SK-N-SH (cell line): ENCODE results near the gene SIPA1. TPM values are rescaled to one million over a fixed set of nuclear protein-coding genes. Genes with fewer than 3 reads are reported as not detected.

Experiments used
- CTCF ChIA-PET: fragments of 300-600, 350-600 bp; formaldehyde crosslinking; extraction: SDS; loops from one replicate; lab custom pipeline; 2021; lab: Yijun Ruan, JAX
- POLR2A ChIA-PET: fragments of 350-600 bp; sonication (Branson Sonifier 250); formaldehyde crosslinking; extraction: SDS; loops from one replicate; lab custom pipeline; 2020; ENCODE audit warnings: antibody characterized with exemption, inconsistent platforms; lab: Yijun Ruan, JAX
- DNase-seq: peaks from one replicate; pipeline ENCODE4 v3.0.0; 2012
- H2AFZ ChIP-seq: fragments of 200-600 bp; sonication (generic); 2 replicates; pipeline ENCODE4 v1.8.1; 2016; ENCODE audit warnings: antibody characterized with exemption, mild to moderate bottlenecking, low read depth
- H3F3A ChIP-seq: fragments of 200-600 bp; sonication (generic); replicated peaks from 2 replicates; pipeline ENCODE3; 2016; ENCODE audit warnings: antibody characterized with exemption, mild to moderate bottlenecking; ENCODE audit not compliant: insufficient read depth
- H3K27ac ChIP-seq, 2 experiments: fragments of 200-500 bp in 1 of 2; fragments of 200-600 bp in 1 of 2; sonication (Bioruptor generic) in 1 of 2; sonication (generic), shearing (Covaris generic) in 1 of 2; 2 replicates each; pipeline versions ENCODE4 v1.5.1 to v1.6.1; 2014 to 2016; ENCODE audit warnings: low read depth in 2 of 2, inconsistent platforms in 1 of 2, low read length in 1 of 2, mild to moderate bottlenecking in 1 of 2, mixed read lengths in 1 of 2
- H3K27me3 ChIP-seq: fragments of 200-600 bp; sonication (generic), shearing (Covaris generic); 2 replicates; pipeline ENCODE4 v1.6.1; 2016; ENCODE audit warnings: mixed run types; ENCODE audit not compliant: insufficient read depth
- H3K36me3 ChIP-seq, 2 experiments: fragments of 200-500 bp in 1 of 2; fragments of 200-600 bp in 1 of 2; sonication (Bioruptor generic) in 1 of 2; sonication (generic) in 1 of 2; replicated peaks in 1 of 2; 2 replicates each; pipeline versions ENCODE3 to v1.5.1; 2014 to 2016; ENCODE audit warnings: low read length in 1 of 2, mild to moderate bottlenecking in 1 of 2; ENCODE audit not compliant: insufficient read depth in 2 of 2, control insufficient read depth in 1 of 2
- H3K4me1 ChIP-seq, 2 experiments: fragments of 200-500 bp in 1 of 2; fragments of 200-600 bp in 1 of 2; sonication (Bioruptor generic) in 1 of 2; sonication (generic), shearing (Covaris generic) in 1 of 2; 2 replicates each; pipeline versions ENCODE4 v1.5.1 to v1.6.1; 2014 to 2016; ENCODE audit warnings: low read depth in 1 of 2, low read length in 1 of 2, mixed run types in 1 of 2; ENCODE audit not compliant: insufficient read depth in 2 of 2, control insufficient read depth in 1 of 2
- H3K4me2 ChIP-seq: fragments of 200-600 bp; sonication (generic), shearing (Covaris generic); 2 replicates; pipeline ENCODE4 v1.6.1; 2017; ENCODE audit warnings: mixed run types
- H3K4me3 ChIP-seq, 2 experiments: fragments of 200-500 bp in 1 of 2; fragments of 200-600 bp in 1 of 2; sonication (Bioruptor generic) in 1 of 2; sonication (generic), shearing (Covaris generic) in 1 of 2; 2 replicates each; pipeline versions ENCODE4 v1.5.1 to v1.8.1; 2014 to 2016; ENCODE audit warnings: low read depth in 2 of 2, inconsistent platforms in 1 of 2, low read length in 1 of 2, mild to moderate bottlenecking in 1 of 2, mixed read lengths in 1 of 2, moderate library complexity in 1 of 2
- H3K79me2 ChIP-seq: fragments of 200-600 bp; sonication (generic); 2 replicates; pipeline ENCODE4 v1.8.1; 2017; ENCODE audit warnings: mild to moderate bottlenecking; ENCODE audit not compliant: insufficient read depth
- H3K9ac ChIP-seq: fragments of 200-600 bp; sonication (generic); 2 replicates; pipeline ENCODE4 v1.6.1; 2017; ENCODE audit warnings: mixed run types
- H3K9me2 ChIP-seq: fragments of 200-600 bp; sonication (generic); 2 replicates; pipeline ENCODE4 v1.6.1; 2017; ENCODE audit warnings: mixed run types
- H3K9me3 ChIP-seq: fragments of 200-600 bp; sonication (generic); 2 replicates; pipeline ENCODE4 v1.6.1; 2017; ENCODE audit warnings: mixed run types, mild to moderate bottlenecking, moderate library complexity
- H4K20me1 ChIP-seq: fragments of 200-600 bp; sonication (generic); 2 replicates; pipeline ENCODE4 v1.6.1; 2017; ENCODE audit warnings: mild to moderate bottlenecking, mixed run types; ENCODE audit not compliant: insufficient read depth
- CTCF ChIP-seq: fragments of 200-600 bp; sonication (generic); IDR thresholded peaks from 2 replicates; pipeline ENCODE4 v1.6.1; 2017; ENCODE audit warnings: antibody characterized with exemption, mild to moderate bottlenecking, moderate library complexity
- EP300 ChIP-seq, 2 experiments: IDR thresholded peaks; 2 replicates each; pipeline versions ENCODE4 v1.4.0 to v1.6.1; 2012; ENCODE audit warnings: borderline replicate concordance in 1 of 2, low read depth in 1 of 2, low read length in 1 of 2
- FOXM1 ChIP-seq: IDR thresholded peaks from 2 replicates; pipeline ENCODE4 v1.4.0; 2012; ENCODE audit warnings: low read depth, mild to moderate bottlenecking
- GATA2 ChIP-seq: sonication (generic); formaldehyde crosslinking; IDR thresholded peaks from 2 replicates; pipeline ENCODE4 v1.5.0; 2020; ENCODE audit warnings: mild to moderate bottlenecking, missing genetic modification reagents
- NFIC ChIP-seq: IDR thresholded peaks from 2 replicates; pipeline ENCODE4 v1.4.0; 2012; ENCODE audit warnings: borderline replicate concordance
- POLR2AphosphoS5 ChIP-seq: IDR thresholded peaks from 2 replicates; pipeline ENCODE4 v1.6.1; 2012; ENCODE audit warnings: low read depth, low read length
- RAD21 ChIP-seq: IDR thresholded peaks from 2 replicates; pipeline ENCODE4 v1.6.1; 2012; ENCODE audit warnings: mild to moderate bottlenecking, low read length
- RCOR1 ChIP-seq: fragments of 150-350 bp; IDR thresholded peaks from 2 replicates; pipeline ENCODE4 v1.6.1; 2017; ENCODE audit warnings: antibody characterized with exemption, low read length
- TAF1 ChIP-seq: IDR thresholded peaks from 2 replicates; pipeline ENCODE4 v1.6.1; 2012; ENCODE audit warnings: low read depth, mild to moderate bottlenecking, low read length, moderate library complexity, borderline replicate concordance
- TCF12 ChIP-seq: IDR thresholded peaks from 2 replicates; pipeline ENCODE4 v1.4.0; 2012
- YY1 ChIP-seq: IDR thresholded peaks from 2 replicates; pipeline ENCODE4 v1.4.0; 2012; ENCODE audit warnings: low read depth, mild to moderate bottlenecking
- WGBS: methylation state at CpG from one replicate; pipeline ENCODE4 v1.1.6; 2017; ENCODE audit warnings: low lambda C conversion rate; 5-methylcytosine and 5-hydroxymethylcytosine counted together
- polyA plus RNA-seq, 3 experiments: library from polyadenylated mRNA; depleted of rRNA; stranded (reverse); fragments of >200 nt; gene quantifications; 2 replicates each; pipeline ENCODE4 v1.2.3, GENCODE V29; 2012
- TF ChIP-seq, protein P1 (sequence below): IDR thresholded peaks from 2 replicates; pipeline ENCODE4; 2012
- TF ChIP-seq, protein P2 (sequence below): fragments of 150-350 bp; IDR thresholded peaks from 2 replicates; pipeline ENCODE4 v1.6.1; 2016; ENCODE audit warnings: mild to moderate bottlenecking, low read depth, low read length
- TF ChIP-seq, protein P3 (sequence below): IDR thresholded peaks from 2 replicates; pipeline ENCODE4 v1.4.0; 2012; ENCODE audit warnings: low read depth

Gene SIPA1
- polyA plus RNA-seq, 1 of the 3 experiments (the other 2 are of a cell fraction): 18.7 TPM

- Histone ChIP-seq H3K27me3 (no peaks in the 10 kb centered on the region), H3K4me3 (no peak overlapping the region), H3K4me1 (no peaks in the 10 kb centered on the region), H4K20me1 (no peaks in the 10 kb centered on the region), H2AFZ (no peak overlapping the region), H3K27ac (no peak overlapping the region), H3K9ac (no peak overlapping the region), H3K36me3 (no peaks in the 10 kb centered on the region), H3K9me3 (no peaks in the 10 kb centered on the region), H3F3A (no peaks in the 10 kb centered on the region), H3K9me2 (no peaks in the 10 kb centered on the region), H3K79me2 (no peaks in the 10 kb centered on the region), H3K4me2 (no peak overlapping the region)
- ChIA-PET POLR2A (no interaction called here), CTCF (interaction anchor here (1.4 to 2.8 kb wide), 2 partner anchors 13 to 19 kb away, joined by 5 to 13 read pairs; partner anchors contain the start of gene KAT5)
- TF ChIP-seq POLR2AphosphoS5 (no peak), FOXM1 (no peak), NFIC (no peak), TCF12 (no peak), TAF1 (no peak), EP300 (IDR thresholded peaks at IDR 0.05; ENCODE audit: borderline replicate concordance in 1 of 2, low read depth in 1 of 2, low read length in 1 of 2) (no peak), CTCF (no peak), YY1 (no peak), GATA2 (no peak), RAD21 (no peak), RCOR1 (no peak)
- TF ChIP-seq, protein P1, sequence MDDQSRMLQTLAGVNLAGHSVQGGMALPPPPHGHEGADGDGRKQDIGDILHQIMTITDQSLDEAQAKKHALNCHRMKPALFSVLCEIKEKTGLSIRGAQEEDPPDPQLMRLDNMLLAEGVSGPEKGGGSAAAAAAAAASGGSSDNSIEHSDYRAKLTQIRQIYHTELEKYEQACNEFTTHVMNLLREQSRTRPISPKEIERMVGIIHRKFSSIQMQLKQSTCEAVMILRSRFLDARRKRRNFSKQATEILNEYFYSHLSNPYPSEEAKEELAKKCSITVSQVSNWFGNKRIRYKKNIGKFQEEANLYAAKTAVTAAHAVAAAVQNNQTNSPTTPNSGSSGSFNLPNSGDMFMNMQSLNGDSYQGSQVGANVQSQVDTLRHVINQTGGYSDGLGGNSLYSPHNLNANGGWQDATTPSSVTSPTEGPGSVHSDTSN: no peak
- TF ChIP-seq, protein P2, sequence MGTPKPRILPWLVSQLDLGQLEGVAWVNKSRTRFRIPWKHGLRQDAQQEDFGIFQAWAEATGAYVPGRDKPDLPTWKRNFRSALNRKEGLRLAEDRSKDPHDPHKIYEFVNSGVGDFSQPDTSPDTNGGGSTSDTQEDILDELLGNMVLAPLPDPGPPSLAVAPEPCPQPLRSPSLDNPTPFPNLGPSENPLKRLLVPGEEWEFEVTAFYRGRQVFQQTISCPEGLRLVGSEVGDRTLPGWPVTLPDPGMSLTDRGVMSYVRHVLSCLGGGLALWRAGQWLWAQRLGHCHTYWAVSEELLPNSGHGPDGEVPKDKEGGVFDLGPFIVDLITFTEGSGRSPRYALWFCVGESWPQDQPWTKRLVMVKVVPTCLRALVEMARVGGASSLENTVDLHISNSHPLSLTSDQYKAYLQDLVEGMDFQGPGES: no peak
- TF ChIP-seq, protein P3, sequence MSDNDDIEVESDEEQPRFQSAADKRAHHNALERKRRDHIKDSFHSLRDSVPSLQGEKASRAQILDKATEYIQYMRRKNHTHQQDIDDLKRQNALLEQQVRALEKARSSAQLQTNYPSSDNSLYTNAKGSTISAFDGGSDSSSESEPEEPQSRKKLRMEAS: no peak
- no peak for DNase-seq
- WGBS: 76% methylated on average over 11 of the region's 11 CpGs
Observed at GRCh38 chr11:65692367-65692766, 54.5 kb downstream of the SIPA1 start.
